Measurements from ENCODE around the gene NNMT. TPM values are rescaled to one million over a fixed set of nuclear protein-coding genes. Genes with fewer than 3 reads are reported as not detected.
A peak's percentile ranks its signal among the peaks of the same experiment; 100 is the strongest.
"Not testable (repeated sequence)": the region's sequence is repeated elsewhere in the genome, so short reads cannot be mapped to it uniquely, and the experiment has no call there.

NNMT gene
- total and polyA plus RNA-seq, 7 donors = 165 to 3,089 (median 751) TPM

GRCh38 chr11:114326151-114326550 lies 30.0 kb downstream of the NNMT start:
- DNase-seq (no peak), ATAC-seq (no peak)
- Histone ChIP-seq H3K9me3 (peaks cover 10% of the 10 kb centered on the region), H3K27ac (no peak overlapping the region), H3K36me3 (ENCODE audit: insufficient read depth in 1 of 2, low read depth in 1 of 2) (no peaks in the 10 kb centered on the region), H3K4me3 (no peak overlapping the region), H3K4me1 (no peaks in the 10 kb centered on the region), H3K27me3 (ENCODE audit: insufficient read depth in 3 of 3, low read length in 2 of 3) (no peaks in the 10 kb centered on the region)
- 91 to 94% (median 92%) methylated on average over 4 of the region's 4 CpGs for WGBS, 3 donors
- no peak for TF ChIP-seq CTCF (IDR thresholded peaks at IDR 0.05)
- intact Hi-C loops (cut with DNase I) = no loop called here

- H3K4me1 ChIP-seq = no peaks in the 10 kb centered on the region
- 81 to 88% (median 83%) methylated on average over 2 of the region's 2 CpGs for WGBS, 3 donors
- no peak for DNase-seq
Observed at GRCh38 chr11:114326776-114327175, 30.6 kb downstream of the NNMT start.

GRCh38 chr11:114330373-114330772 lies 34.2 kb downstream of the NNMT start:
- H3K27me3 ChIP-seq (ENCODE audit: insufficient read depth in 3 of 3, low read length in 2 of 3) = peaks cover 0 to 5% (median 0%) of the 10 kb centered on the region in 3 donors
- no peak for TF ChIP-seq CTCF (IDR thresholded peaks at IDR 0.05)
- WGBS, 3 donors = 73 to 90% (median 82%) methylated on average over 1 of the region's 1 CpG
- H3K4me3 ChIP-seq = no peak overlapping the region
- H3K9me3 ChIP-seq = peaks cover 13% of the 10 kb centered on the region
- intact Hi-C loops (cut with DNase I) = no loop called here
- H3K4me1 ChIP-seq = no peaks in the 10 kb centered on the region
- ATAC-seq (no peak), DNase-seq (no peak)
- no peaks in the 10 kb centered on the region for H3K36me3 ChIP-seq (ENCODE audit: insufficient read depth in 1 of 2, low read depth in 1 of 2)
- no peak overlapping the region for H3K27ac ChIP-seq

More at GRCh38 chr11:114326776-114327175, 30.6 kb downstream of the NNMT start:
- TF ChIP-seq CTCF (IDR thresholded peaks at IDR 0.05) = no peak
- Histone ChIP-seq H3K27ac (no peak overlapping the region), H3K4me3 (no peak overlapping the region), H3K27me3 (ENCODE audit: insufficient read depth in 3 of 3, low read length in 2 of 3) (no peaks in the 10 kb centered on the region), H3K36me3 (ENCODE audit: insufficient read depth in 1 of 2, low read depth in 1 of 2) (no peaks in the 10 kb centered on the region), H3K9me3 (peaks cover 10% of the 10 kb centered on the region)
- ATAC-seq = no peak
- intact Hi-C loops (cut with DNase I) = no loop called here

- ATAC-seq (peak; percentile 72 to 95 (median 82)), DNase-seq (peak; percentile 39 to 53)
- TF ChIP-seq CTCF (IDR thresholded peaks at IDR 0.05) = peak; percentile 80
- intact Hi-C loops (cut with DNase I) = loop anchor here in 1 of 2 donors (10.0 kb wide), 1 partner anchor 274 kb away; no protein-coding TSS in a partner anchor
- Histone ChIP-seq H3K27ac (peak overlapping the region; percentile 27), H3K36me3 (ENCODE audit: insufficient read depth in 1 of 2, low read depth in 1 of 2) (no peaks in the 10 kb centered on the region), H3K4me3 (peak overlapping the region; percentile 52), H3K4me1 (peaks cover 8% of the 10 kb centered on the region), H3K9me3 (no peaks in the 10 kb centered on the region), H3K27me3 (ENCODE audit: insufficient read depth in 3 of 3, low read length in 2 of 3) (no peaks in the 10 kb centered on the region)
- WGBS, 3 donors = 18 to 23% (median 19%) methylated on average over 17 to 18 of the region's 18 CpGs
Observed at GRCh38 chr11:114340311-114341131, 44.3 kb downstream of the NNMT start.

- ATAC-seq; H3K4me3 ChIP-seq; H3K27me3 ChIP-seq (ENCODE audit: insufficient read depth in 3 of 3, low read length in 2 of 3); H3K27ac ChIP-seq; H3K36me3 ChIP-seq (ENCODE audit: insufficient read depth in 1 of 2, low read depth in 1 of 2); H3K9me3 ChIP-seq; DNase-seq; H3K4me1 ChIP-seq: not testable (repeated sequence)
- intact Hi-C loops (cut with DNase I) = loop anchor here in 1 of 2 donors (10.0 kb wide), 1 partner anchor 273 kb away; no protein-coding TSS in a partner anchor
- WGBS, 3 donors = 90 to 97% (median 95%) methylated on average over 3 of the region's 3 CpGs
Observed at GRCh38 chr11:114341667-114342066, 45.5 kb downstream of the NNMT start.

All from psoas muscle (tissue), 8 donors.